GM10847 (cell line): ENCODE results near the gene RDH8.

ENCODE experiments used
- POLR2A ChIP-seq: IDR thresholded peaks from 2 replicates; pipeline ENCODE4 v1.6.1; 2011; ENCODE audit not compliant: insufficient read length; ENCODE audit errors: extremely low read depth

RDH8 gene, protein sequence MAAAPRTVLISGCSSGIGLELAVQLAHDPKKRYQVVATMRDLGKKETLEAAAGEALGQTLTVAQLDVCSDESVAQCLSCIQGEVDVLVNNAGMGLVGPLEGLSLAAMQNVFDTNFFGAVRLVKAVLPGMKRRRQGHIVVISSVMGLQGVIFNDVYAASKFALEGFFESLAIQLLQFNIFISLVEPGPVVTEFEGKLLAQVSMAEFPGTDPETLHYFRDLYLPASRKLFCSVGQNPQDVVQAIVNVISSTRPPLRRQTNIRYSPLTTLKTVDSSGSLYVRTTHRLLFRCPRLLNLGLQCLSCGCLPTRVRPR

DNA sequence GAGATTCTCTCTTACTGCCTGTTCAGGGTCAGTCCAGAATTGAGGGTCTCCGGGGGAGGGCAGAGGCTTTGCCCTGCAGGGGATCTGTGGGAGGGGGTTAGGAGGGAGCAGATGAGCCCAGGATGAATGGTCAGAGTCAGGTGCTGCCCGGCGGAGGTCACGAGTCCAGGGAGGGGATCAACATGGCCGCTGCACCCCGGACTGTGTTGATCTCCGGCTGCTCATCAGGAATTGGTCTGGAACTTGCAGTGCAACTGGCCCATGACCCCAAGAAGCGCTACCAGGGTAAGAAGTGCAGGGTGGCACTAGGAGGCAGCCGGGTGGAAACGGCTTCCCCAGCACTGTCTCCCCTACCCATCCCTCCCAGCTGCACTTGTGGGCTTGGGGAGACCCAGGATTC, at the start of gene RDH8:
Gene RDH8, plus strand, starts transcription at position 168 of the 400 bp plus-strand sequence. Its CDS starts 15 bp downstream, at position 183.
- TF ChIP-seq POLR2A, result no peak

DNA sequence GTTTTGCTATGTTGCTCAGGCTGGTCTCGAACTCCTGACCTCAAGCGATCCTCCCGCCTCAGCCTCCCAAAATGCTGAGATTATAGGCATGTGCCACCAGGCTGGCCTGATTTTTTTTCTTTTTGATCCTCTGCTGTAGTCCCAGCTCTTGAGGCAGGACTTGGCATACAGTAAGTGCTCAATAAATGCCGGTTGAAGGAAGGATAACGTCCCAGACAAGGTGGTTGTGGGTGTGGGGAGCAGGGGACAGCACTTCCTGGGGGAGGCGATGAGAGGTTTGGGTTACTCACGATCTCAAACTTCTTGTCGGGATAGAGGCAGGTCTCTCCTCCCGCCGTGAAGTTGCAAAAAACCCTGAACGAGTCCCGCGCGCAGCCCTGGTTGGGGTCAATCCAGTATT, 47.3 kb upstream of the RDH8 start:
- TF ChIP-seq POLR2A, result no peak

DNA sequence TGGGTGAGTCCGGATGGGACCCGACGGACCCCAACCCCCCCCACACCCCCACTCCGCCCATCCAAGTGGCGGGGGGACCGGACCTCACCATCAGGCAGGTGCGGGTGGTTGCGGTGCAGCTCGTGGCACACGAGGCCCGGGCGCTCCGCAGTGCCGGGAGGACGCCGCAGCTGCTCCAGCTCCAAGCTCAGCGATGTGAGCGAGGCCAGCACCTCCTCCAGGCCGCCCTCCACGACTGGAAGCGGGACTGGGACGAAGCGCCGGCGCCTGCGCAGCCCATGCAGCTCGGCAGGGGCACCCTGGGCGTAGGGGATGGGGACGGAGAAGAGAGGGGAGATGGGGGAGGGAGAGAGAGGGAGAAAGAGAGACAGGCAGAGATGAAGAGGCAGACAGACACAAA, 46.8 kb upstream of the RDH8 start:
- no peak for TF ChIP-seq POLR2A

DNA sequence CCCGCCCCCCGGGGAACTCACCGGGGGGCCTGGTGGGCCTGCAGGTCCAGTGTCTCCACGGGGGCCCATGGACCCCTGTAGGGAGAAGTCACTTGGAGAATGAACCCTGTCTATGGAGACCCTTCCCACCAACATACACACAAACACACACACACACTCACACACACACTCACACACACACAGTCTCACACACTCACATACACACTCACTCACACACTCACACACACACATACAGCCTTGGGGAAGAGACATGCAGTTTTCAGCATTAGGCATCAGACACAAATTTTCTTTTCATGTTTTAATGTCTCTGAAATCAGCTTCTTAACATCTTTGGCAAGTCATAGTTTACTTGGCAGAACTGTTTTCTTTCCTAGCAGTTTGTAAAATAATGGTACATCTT, 46.0 kb upstream of the RDH8 start:
- no peak for TF ChIP-seq POLR2A

DNA sequence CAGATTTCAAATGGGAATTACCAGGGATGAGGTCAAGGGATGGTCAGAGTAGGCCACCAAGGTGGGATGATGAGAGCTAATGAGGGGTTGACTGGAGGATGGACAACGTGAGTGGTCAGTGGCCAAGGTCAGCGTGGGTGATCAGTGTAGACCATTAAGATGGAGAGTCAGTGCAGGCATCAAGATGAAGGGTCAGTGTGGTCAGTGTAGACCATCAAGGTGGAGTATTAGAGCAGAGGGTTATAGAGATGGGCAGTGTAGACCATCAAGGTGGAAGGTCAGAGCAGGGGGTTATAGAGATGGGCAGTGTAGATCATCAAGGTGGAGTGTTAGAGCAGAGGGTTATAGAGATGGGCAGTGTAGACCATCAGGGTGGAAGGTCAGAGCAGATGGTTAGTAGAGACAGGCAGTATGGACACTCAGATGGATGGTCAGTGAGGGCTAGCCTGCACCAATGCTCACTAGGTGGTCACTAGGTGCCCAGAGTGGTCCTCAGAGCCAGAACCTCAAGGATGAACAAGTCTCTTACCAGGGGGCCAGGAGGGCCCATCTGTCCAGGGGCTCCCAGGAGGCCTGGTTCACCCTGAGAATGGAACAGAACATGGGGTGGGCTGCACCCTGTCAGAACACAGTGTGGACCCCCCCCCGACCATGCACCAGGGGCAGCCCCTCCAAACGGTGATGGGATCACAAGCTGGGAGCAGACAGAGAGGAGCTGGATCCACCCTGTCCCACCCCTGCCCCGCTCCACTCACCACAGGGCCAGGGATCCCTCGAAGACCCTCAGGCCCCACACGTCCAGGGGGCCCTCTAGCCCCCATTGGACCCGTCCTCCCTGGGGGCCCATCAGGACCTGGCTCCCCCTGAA, 44.2 kb upstream of the RDH8 start:
- no peak for TF ChIP-seq POLR2A

DNA sequence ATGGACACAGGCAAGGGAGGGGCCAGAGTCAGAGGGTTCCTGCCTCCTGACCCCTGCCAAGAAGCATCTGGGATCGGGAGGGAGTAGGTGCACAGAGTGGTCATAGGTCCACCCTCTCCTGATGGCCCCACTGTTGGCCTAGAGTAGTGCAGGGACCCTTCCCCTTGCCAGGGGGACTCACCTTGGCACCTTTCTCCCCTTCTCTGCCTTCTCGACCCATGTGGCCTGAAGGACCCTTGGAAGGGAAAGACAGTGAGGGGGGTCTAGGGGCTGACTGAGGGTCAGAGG, 43.7 kb upstream of the RDH8 start:
- TF ChIP-seq POLR2A, result no peak

DNA sequence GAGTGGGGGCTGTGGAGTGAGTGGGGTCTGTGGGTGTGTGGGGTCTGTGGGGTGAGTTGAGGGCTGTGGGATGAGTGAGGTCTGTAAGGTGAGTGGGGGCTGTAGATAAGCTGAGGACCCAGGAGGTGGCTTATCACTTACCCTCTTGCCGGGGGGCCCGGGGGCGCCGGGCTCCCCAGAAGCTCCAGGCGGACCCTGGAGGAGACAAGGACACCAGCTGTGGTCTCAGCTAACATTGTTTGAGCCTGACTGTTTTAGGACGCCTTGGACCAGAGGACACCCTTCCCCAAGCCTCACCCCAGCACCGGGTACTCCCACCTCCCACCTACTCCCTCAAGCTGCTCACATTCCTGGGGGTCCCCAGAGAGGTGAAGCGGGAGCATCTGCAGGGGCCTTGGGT, 42.8 kb upstream of the RDH8 start:
- no peak for TF ChIP-seq POLR2A

DNA sequence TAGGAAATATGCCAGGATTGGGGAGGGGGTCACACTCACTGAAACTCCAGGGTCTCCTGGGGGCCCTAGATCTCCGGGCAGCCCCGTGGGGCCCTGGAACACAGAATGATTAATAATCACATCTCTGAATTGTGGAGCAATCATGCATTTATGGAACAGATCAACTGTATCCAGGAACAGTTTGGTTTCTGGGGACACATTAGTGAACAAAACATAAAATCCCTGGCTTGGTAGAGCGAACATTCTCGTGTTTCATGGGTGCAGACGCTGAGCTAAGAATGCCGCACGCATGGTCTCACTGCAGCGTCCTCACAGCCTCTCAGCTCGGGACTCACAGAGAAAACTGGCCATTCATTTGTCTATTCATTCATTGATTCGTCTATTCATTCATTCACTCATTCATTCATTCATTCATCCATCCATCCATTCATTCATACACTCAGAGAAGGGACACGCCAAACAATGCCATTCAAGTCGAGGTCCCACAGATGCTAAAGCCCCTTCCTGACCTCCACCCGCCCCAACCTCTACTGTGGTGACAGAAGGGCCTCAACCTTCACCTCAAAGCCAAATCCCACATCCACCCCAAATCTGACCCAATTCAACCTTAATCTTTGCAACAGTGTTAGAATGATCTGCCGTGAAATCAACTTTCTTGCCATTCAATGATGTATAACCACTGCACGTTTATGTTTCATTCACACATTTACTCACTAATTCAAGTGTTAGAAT, 42.0 kb upstream of the RDH8 start:
- TF ChIP-seq POLR2A, result no peak

DNA sequence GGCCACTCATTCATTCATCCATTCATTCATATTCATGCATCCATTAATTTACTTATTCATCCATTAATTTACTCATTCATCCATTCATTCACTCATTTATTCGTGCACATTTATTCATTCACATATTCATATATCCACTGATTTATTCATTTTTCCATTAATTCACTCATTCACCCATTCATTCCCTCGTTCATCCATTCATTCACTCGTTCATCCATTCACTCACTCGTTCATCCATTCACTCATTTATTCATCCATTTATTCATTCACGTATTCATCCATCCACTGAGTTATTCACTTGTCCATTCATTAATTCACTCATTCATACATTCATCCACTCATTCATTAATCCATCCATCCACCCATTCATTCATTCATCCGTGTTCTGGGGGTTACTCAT, 41.2 kb upstream of the RDH8 start:
- no peak for TF ChIP-seq POLR2A

DNA sequence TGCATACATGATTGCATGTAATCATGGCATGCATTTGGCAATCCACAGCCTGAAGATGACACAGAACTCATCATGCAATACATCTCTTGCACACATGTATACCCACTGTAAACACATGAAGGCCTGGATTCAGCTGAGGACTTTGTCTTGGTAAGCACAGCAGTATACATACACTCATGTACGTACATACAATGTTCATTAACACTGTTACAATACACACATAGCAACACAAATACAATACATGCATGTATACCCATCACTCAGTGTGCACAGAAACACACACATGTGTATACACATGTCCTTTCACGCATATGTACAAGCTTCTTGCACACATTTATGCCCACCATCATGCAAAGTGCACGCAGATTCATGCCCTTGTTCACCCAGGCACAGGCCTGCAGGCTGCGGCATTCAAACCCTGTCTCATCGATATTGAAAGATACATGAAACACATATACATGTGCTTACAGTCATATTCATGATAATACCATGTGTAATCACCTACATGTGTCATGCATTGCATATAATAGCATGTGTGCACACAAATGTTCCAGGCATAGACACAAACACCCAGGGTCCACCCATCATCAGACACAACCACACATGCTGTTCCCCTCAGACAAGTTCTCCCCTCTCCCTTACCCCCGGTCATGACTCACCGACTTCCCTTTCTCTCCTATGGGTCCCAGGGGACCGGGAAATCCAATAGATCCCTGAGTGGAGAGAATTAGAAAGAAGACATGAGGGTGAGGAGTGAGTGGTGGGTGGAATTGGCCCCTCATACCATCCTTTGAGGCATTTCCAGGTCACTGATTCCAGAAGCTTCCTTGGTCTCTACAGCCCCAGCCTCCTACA, 31.6 kb upstream of the RDH8 start:
- no peak for TF ChIP-seq POLR2A

DNA sequence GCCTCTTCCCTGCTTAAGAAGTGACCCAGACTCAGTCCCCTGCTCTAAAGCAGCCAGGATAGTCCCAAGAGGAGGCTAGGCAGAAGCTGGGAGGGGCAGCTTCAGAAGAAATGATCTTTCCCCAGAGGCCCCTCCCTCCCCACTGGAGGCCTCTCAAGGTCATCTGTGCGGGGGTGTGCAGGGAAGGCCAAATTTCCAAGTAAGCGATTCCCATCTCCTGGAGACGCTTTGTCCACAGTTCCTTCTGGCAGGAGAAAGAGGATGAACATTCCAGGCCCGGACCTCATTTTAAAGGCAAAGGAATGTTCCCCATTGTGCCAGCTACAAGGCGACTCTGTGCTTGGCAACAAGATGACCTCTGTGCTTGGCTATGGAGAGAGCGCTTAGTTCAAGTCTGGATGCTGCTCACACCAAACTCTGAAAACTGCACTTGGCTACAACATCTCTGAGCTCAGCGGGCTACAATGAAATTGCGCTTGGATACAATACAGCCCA, 26.4 kb upstream of the RDH8 start:
- no peak for TF ChIP-seq POLR2A

DNA sequence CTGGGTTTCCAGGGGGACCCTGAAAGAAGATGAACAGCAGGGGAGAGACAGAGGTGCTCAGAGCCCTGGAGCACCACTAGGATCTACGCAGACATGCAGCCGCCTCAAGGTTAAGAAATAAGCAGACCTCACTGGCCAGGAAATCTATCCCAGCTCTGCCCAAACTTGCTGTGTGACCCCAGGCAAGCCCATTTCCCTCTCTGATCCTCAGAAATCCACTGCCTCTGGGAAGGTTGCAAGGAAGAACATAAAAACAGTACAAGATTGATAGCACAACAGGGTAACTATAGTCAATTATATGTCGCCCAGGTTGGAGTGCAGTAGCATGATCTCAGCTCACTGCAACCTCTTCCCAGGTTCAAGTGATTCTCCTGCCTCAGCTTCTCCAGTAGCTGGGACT, 23.8 kb upstream of the RDH8 start:
- TF ChIP-seq POLR2A, result no peak

DNA sequence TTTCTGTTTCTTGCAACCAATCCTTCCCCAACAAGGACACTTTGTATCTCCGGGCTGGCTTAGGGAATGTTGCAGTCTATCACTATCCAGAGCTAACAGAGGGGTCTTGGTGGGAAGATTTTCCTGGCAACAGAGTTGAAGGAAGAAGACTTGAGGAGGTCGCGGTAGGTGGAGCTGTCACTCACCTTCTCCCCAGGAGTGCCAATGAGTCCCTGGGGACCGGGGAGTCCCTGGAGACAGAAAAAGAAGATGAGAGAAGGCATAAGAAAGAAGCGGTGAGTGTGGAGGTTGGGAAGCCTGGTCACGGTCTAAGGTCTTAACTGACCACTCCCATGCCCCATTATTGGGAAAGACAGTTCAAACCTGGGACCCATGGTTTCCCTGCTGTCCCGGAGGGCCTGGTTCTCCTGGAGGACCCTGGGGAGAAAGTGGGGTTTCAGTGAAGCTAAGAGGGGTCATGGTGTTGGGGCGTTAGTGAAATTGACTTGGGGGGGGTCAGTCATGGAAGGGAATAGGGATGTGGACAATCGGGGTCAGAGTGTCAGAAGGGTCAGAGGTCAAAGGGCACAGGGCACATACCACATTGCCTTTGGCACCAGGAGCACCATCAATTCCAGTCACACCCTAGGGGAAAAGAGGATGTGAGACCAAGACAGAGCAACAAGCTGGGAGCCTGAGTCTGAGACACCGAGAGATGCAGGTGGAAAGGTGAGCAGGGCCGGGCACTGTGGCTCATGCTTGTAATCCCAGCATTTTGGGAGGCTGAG, 21.7 kb upstream of the RDH8 start:
- no peak for TF ChIP-seq POLR2A

DNA sequence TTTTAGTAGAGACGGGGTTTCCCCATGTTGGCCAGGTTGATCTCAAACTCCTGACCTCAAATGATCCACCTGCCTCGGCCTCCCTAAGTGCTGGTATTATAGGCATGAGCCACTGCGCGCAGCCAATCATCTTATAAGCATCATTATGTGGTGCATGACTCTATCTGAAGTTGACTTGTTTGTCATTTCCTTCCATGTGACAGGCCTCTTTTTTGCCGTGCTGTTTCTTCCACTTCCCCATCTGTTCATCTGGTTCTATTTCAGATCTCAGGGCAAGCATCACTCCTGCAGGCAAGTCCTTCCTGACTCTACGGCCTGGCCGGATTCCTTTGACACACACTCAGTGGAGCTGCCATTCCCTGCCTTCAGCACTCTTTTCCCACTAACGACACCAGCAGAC, 18.2 kb upstream of the RDH8 start:
- TF ChIP-seq POLR2A, result no peak
